HG03159 (cell line): ENCODE measurements around the gene CSNK1A1.

Source experiments
- ATAC-seq: cut with Tn5 transposase; IDR thresholded peaks from one replicate; pipeline ENCODE4 v1.9.1; 2021; ENCODE audit warnings: mild to moderate bottlenecking, moderate library complexity; ENCODE audit not compliant: unreplicated experiment

Gene CSNK1A1

GRCh38 chr5:149442563-149443182 lies 108.6 kb downstream of the CSNK1A1 start:
- peak; percentile 75 for ATAC-seq
